WTC11 (cell line): ENCODE results near the gene PGPEP1. TPM values are rescaled to one million over a fixed set of nuclear protein-coding genes. Genes with fewer than 3 reads are reported as not detected.
A peak's percentile ranks its signal among the peaks of the same experiment; 100 is the strongest.

Source experiments
- ATAC-seq: fragments of 200-7000 bp; cut with Tn5 transposase; 2 replicates; pipeline ENCODE4 v1.10.0; 2021; ENCODE audit warnings: mild to moderate bottlenecking, moderate library complexity
- CTCF ChIA-PET: fragments of 300-600 bp; sonication (Branson Sonifier 250); formaldehyde crosslinking; loops from one replicate; lab custom pipeline; 2021; ENCODE audit warnings: antibody characterized with exemption; lab: Charles Lee
- POLR2A ChIA-PET: fragments of 350-600 bp; sonication (Branson Sonifier 250); formaldehyde crosslinking; loops from one replicate; lab custom pipeline; 2021; ENCODE audit warnings: antibody characterized with exemption; lab: Charles Lee
- DNase-seq: peaks from one replicate; pipeline ENCODE4 v3.0.0; 2021; ENCODE audit warnings: low spot score
- H3K27ac Mint-ChIP-seq: 2 replicates; pipeline ENCODE4 v1.8.0; 2021; ENCODE audit warnings: mixed read lengths
- H3K27me3 Mint-ChIP-seq: 2 replicates; pipeline ENCODE4 v1.8.0; 2021; ENCODE audit warnings: low read depth, mild to moderate bottlenecking, moderate library complexity, mixed read lengths
- H3K36me3 Mint-ChIP-seq: 2 replicates; pipeline ENCODE4 v1.8.0; 2021; ENCODE audit warnings: mixed read lengths
- H3K4me1 Mint-ChIP-seq: 2 replicates; pipeline ENCODE4 v1.8.0; 2022; ENCODE audit warnings: mixed read lengths
- H3K4me3 Mint-ChIP-seq: 2 replicates; pipeline ENCODE4 v1.8.0; 2021; ENCODE audit warnings: mild to moderate bottlenecking, moderate library complexity, mixed read lengths
- H3K9me3 Mint-ChIP-seq: 2 replicates; pipeline ENCODE4 v1.8.0; 2021; ENCODE audit warnings: mixed read lengths
- AFF4 ChIP-seq: sonication (generic); formaldehyde crosslinking; IDR thresholded peaks from 2 replicates; pipeline ENCODE4 v1.8.1; 2023; ENCODE audit warnings: mild to moderate bottlenecking, missing genetic modification reagents, borderline replicate concordance
- AR ChIP-seq: fragments of 250-450 bp; sonication (Bioruptor Pico); IDR thresholded peaks from 2 replicates; pipeline ENCODE4 v1.9.0; 2021; ENCODE audit warnings: mild to moderate bottlenecking
- GTF2I ChIP-seq: fragments of 250-450 bp; sonication (Bioruptor Pico); conservative IDR thresholded peaks from 2 replicates; pipeline ENCODE4 v1.4.0; 2021; ENCODE audit warnings: mild to moderate bottlenecking
- SP1 ChIP-seq: sonication (generic); formaldehyde crosslinking; conservative IDR thresholded peaks from 2 replicates; pipeline ENCODE4 v1.8.1; 2022; ENCODE audit warnings: missing genetic modification reagents
- STAT6 ChIP-seq: sonication (generic); formaldehyde crosslinking; conservative IDR thresholded peaks from 2 replicates; pipeline ENCODE4 v1.8.1; 2023; ENCODE audit warnings: mild to moderate bottlenecking, low read depth, missing genetic modification reagents, moderate library complexity
- ZNF317 ChIP-seq: sonication (generic); formaldehyde crosslinking; IDR thresholded peaks from 2 replicates; pipeline ENCODE4 v1.8.1; 2023; ENCODE audit warnings: low read depth, mild to moderate bottlenecking, moderate library complexity, missing genetic modification reagents, borderline replicate concordance
- ZNF423 ChIP-seq: fragments of 250-450 bp; sonication (Bioruptor Pico); IDR thresholded peaks from 2 replicates; pipeline ENCODE4 v2.1.2; 2022; ENCODE audit warnings: mild to moderate bottlenecking, moderate library complexity
- ZNF425 ChIP-seq: fragments of 250-450 bp; sonication (Bioruptor Pico); conservative IDR thresholded peaks from 2 replicates; pipeline ENCODE4 v1.9.0; 2021; ENCODE audit warnings: mild to moderate bottlenecking
- total RNA-seq: library from RNA; stranded (reverse); gene quantifications from 3 replicates; pipeline ENCODE4 v1.2.3, GENCODE V29; 2021

PGPEP1 gene
- total RNA-seq, 1 experiment from 2014 or later, result 68.1 TPM

- no peak for TF ChIP-seq AR (CRISPR knock-in tag)
These were observed 47.4 kb upstream of the PGPEP1 start (continued) for GRCh38 chr19:18292810-18293641.

- POLR2A ChIA-PET, result interaction anchor here (1.5 to 3.1 kb wide), 5 partner anchors 11 to 70 kb away, joined by 5 to 200 read pairs (median 17); partner anchors contain the start of genes JUND and LSM4
- no peaks in the 10 kb centered on the region for H3K9me3 Mint-ChIP-seq
- H3K4me1 Mint-ChIP-seq, result peaks cover 35% of the 10 kb centered on the region
These were observed 46.5 kb upstream of the PGPEP1 start for GRCh38 chr19:18293642-18294466.

GRCh38 chr19:18294467-18294864 is 45.9 kb upstream of the PGPEP1 start:
- no peaks in the 10 kb centered on the region for H3K36me3 Mint-ChIP-seq
- ChIA-PET CTCF (interaction anchor here (3.5 kb wide), 1 partner anchor 16 kb away, joined by 102 read pairs; no protein-coding TSS in a partner anchor), POLR2A (no interaction called here)
- H3K9me3 Mint-ChIP-seq, result no peaks in the 10 kb centered on the region
- H3K27ac Mint-ChIP-seq, result peak overlapping the region; percentile 54; the same call in 1 of the 2 replicates
- H3K27me3 Mint-ChIP-seq, result no peaks in the 10 kb centered on the region; the same call in 1 of the 2 replicates
- H3K4me1 Mint-ChIP-seq, result peaks cover 35% of the 10 kb centered on the region
- no peak for ATAC-seq
- DNase-seq, result peak; percentile 48
- H3K4me3 Mint-ChIP-seq, result no peak overlapping the region
- TF ChIP-seq AFF4 (CRISPR knock-in tag), result no peak
- TF ChIP-seq ZNF425 (CRISPR knock-in tag), result no peak

More at GRCh38 chr19:18293642-18294466, 46.5 kb upstream of the PGPEP1 start:
- DNase-seq, result no peak
- Mint-ChIP-seq H3K27me3 (no peaks in the 10 kb centered on the region; the same call in 1 of the 2 replicates), H3K36me3 (no peaks in the 10 kb centered on the region), H3K27ac (peak overlapping the region; percentile 85), H3K4me3 (peak overlapping the region; percentile 83)
- CTCF ChIA-PET, result interaction anchor here (1.2 to 3.5 kb wide), 12 partner anchors 9 to 125 kb away, joined by 4 to 102 read pairs (median 13); partner anchors contain the start of genes IQCN, JUND, LSM4 and SSBP4
- TF ChIP-seq ZNF423 (CRISPR knock-in tag), result peak; percentile 79
- TF ChIP-seq ZNF425 (CRISPR knock-in tag), result no peak
- no peak for TF ChIP-seq ZNF317 (CRISPR knock-in tag)
- TF ChIP-seq GTF2I (CRISPR knock-in tag), result peak; percentile 88
- no peak for TF ChIP-seq STAT6 (CRISPR knock-in tag)
- TF ChIP-seq SP1 (CRISPR knock-in tag), result peak; percentile 16; the same call in 1 of the 2 replicates
- ATAC-seq, result no peak
